ENCODE results near the gene PLA2G2D.

PLA2G2D gene

DNA sequence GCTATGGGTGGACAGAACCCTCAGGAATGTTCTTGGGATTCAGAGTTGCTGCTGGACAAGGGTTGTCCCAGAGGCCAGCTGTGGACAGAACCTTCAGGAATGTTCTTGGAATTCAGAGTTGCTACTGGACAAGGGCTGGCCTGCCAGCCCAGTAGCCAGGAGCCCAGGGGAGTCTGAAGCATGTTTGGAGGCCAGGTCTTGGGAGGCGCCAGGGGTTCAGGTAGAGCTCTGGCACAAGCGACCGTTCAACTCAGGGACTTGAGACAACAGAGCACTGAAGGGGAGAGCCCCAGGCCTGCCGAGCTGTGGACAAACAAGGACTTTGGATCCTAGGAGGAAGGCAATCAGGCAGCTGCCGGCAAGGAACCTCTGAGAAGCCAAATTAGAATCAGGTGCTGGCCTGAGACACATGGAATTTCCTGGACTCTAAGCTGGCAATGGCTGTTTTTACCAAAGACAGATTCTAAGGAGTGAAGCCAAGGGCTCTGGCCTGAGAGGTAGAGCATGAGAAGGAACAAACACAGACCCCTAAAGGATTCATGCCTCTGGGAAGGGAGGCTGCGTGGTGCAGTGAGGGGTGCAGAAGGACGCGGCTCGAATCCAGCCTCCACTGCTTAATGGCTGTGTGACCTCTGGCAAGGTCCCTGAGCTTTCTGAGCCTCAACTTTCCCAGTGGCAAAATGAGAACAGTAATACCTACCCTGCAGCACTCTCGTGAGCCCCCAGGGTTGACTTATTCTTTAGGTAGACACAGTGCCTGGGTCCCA, 36.0 kb downstream of the PLA2G2D start (continued):
- TF ChIP-seq ZNF70 (CRISPR knock-in tag; IDR thresholded peaks at IDR 0.05) = no peak
- TF ChIP-seq CSDC2 (CRISPR knock-in tag; IDR thresholded peaks at IDR 0.05) = no peak
- no peak for TF ChIP-seq TCF4 (CRISPR knock-in tag; IDR thresholded peaks at IDR 0.05; ENCODE audit: borderline replicate concordance)
- no peak for TF ChIP-seq ISL1 (CRISPR knock-in tag; IDR thresholded peaks at IDR 0.05)
- TF ChIP-seq ESRRG (CRISPR knock-in tag; IDR thresholded peaks at IDR 0.05) = no peak

GRCh38 chr1:20082772-20083171, 36.6 kb downstream of the PLA2G2D start:
- no peak for ATAC-seq
- TF ChIP-seq ZNF8 (CRISPR knock-in tag; IDR thresholded peaks at IDR 0.05) (no peak), ZFP30 (CRISPR knock-in tag; IDR thresholded peaks at IDR 0.05) (no peak), PPARA (CRISPR knock-in tag; IDR thresholded peaks at IDR 0.05; ENCODE audit: borderline replicate concordance) (no peak), ARNTL (CRISPR knock-in tag; IDR thresholded peaks at IDR 0.05; ENCODE audit: borderline replicate concordance, low read depth) (no peak), RARB (CRISPR knock-in tag; IDR thresholded peaks at IDR 0.05) (no peak), ZC3H10 (CRISPR knock-in tag; IDR thresholded peaks at IDR 0.05) (no peak), CSRNP3 (CRISPR knock-in tag; IDR thresholded peaks at IDR 0.05) (no peak), ZNF70 (CRISPR knock-in tag; IDR thresholded peaks at IDR 0.05) (no peak), ESRRG (CRISPR knock-in tag; IDR thresholded peaks at IDR 0.05) (no peak), SNAI2 (CRISPR knock-in tag; IDR thresholded peaks at IDR 0.05) (no peak), ZNF565 (CRISPR knock-in tag; conservative IDR thresholded peaks at IDR 0.05; ENCODE audit: low read depth) (no peak), CREB5 (CRISPR knock-in tag; IDR thresholded peaks at IDR 0.05; ENCODE audit: low read depth) (no peak), ZFP3 (CRISPR knock-in tag; IDR thresholded peaks at IDR 0.05) (no peak), GLIS3 (CRISPR knock-in tag; IDR thresholded peaks at IDR 0.05) (no peak), BACH2 (CRISPR knock-in tag; IDR thresholded peaks at IDR 0.05; ENCODE audit: borderline replicate concordance) (no peak), OSR1 (CRISPR knock-in tag; IDR thresholded peaks at IDR 0.05) (no peak), TOX (CRISPR knock-in tag; IDR thresholded peaks at IDR 0.05; ENCODE audit: borderline replicate concordance) (no peak)
- TF ChIP-seq, protein P1, sequence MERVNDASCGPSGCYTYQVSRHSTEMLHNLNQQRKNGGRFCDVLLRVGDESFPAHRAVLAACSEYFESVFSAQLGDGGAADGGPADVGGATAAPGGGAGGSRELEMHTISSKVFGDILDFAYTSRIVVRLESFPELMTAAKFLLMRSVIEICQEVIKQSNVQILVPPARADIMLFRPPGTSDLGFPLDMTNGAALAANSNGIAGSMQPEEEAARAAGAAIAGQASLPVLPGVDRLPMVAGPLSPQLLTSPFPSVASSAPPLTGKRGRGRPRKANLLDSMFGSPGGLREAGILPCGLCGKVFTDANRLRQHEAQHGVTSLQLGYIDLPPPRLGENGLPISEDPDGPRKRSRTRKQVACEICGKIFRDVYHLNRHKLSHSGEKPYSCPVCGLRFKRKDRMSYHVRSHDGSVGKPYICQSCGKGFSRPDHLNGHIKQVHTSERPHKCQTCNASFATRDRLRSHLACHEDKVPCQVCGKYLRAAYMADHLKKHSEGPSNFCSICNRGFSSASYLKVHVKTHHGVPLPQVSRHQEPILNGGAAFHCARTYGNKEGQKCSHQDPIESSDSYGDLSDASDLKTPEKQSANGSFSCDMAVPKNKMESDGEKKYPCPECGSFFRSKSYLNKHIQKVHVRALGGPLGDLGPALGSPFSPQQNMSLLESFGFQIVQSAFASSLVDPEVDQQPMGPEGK (CRISPR knock-in tag; IDR thresholded peaks at IDR 0.05; ENCODE audit: borderline replicate concordance) = no peak

GRCh38 chr1:20081353-20081810, 38.0 kb downstream of the PLA2G2D start:
- ATAC-seq = no peak
- no peak for TF ChIP-seq ARNTL (CRISPR knock-in tag; IDR thresholded peaks at IDR 0.05; ENCODE audit: borderline replicate concordance, low read depth)
- no peak for TF ChIP-seq ZFP3 (CRISPR knock-in tag; IDR thresholded peaks at IDR 0.05)
- no peak for TF ChIP-seq SNAI2 (CRISPR knock-in tag; IDR thresholded peaks at IDR 0.05)
- TF ChIP-seq CSDC2 (CRISPR knock-in tag; IDR thresholded peaks at IDR 0.05) = no peak
- TF ChIP-seq, protein P1 (CRISPR knock-in tag; IDR thresholded peaks at IDR 0.05; ENCODE audit: borderline replicate concordance) = no peak
- no peak for TF ChIP-seq TOX (CRISPR knock-in tag; IDR thresholded peaks at IDR 0.05; ENCODE audit: borderline replicate concordance)
- TF ChIP-seq POU6F1 (CRISPR knock-in tag; IDR thresholded peaks at IDR 0.05; ENCODE audit: borderline replicate concordance, low read depth) = no peak
- no peak for TF ChIP-seq CREB5 (CRISPR knock-in tag; IDR thresholded peaks at IDR 0.05; ENCODE audit: low read depth)
- TF ChIP-seq ZC3H10 (CRISPR knock-in tag; IDR thresholded peaks at IDR 0.05) = no peak
- TF ChIP-seq PPARA (CRISPR knock-in tag; IDR thresholded peaks at IDR 0.05; ENCODE audit: borderline replicate concordance) = no peak
- TF ChIP-seq RARB (CRISPR knock-in tag; IDR thresholded peaks at IDR 0.05) = no peak
- TF ChIP-seq TCF4 (CRISPR knock-in tag; IDR thresholded peaks at IDR 0.05; ENCODE audit: borderline replicate concordance) = no peak
- no peak for TF ChIP-seq ZNF70 (CRISPR knock-in tag; IDR thresholded peaks at IDR 0.05)
- TF ChIP-seq ESRRG (CRISPR knock-in tag; IDR thresholded peaks at IDR 0.05) = no peak
- no peak for TF ChIP-seq OSR1 (CRISPR knock-in tag; IDR thresholded peaks at IDR 0.05)
- no peak for TF ChIP-seq CSRNP3 (CRISPR knock-in tag; IDR thresholded peaks at IDR 0.05)
- TF ChIP-seq ISL1 (CRISPR knock-in tag; IDR thresholded peaks at IDR 0.05) = no peak
